ENCODE data around the gene DNASE2. TPM values are rescaled to one million over a fixed set of nuclear protein-coding genes. Genes with fewer than 3 reads are reported as not detected.

DNASE2 gene
- total RNA-seq, 1 experiment from 2014 or later: 23.8 TPM

DNA sequence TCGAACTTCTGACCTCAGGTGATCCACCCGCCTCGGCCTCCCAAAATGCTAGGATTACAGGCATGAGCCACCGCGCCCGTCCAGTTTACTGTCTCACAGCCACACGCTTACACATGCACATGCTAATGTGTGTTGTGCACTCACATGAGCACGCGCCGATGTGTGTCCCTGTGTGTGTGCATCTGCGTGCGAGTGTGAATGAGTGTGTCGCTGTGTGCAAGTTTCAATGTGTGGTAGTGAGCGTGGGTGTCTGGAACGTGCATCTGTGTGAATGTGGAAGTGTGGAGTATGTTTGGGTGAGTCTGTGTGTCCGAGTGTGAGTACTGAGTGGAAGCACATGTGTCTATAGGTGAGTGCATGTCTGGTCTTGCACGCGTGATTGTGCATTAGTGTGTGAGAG lies 38.7 kb downstream of the DNASE2 start:
- Histone ChIP-seq H3K23ac (ENCODE audit: insufficient read length, low read depth, low read length) (no peak overlapping the region), H3K9me3 (ENCODE audit: control insufficient read depth, low read depth, low read length) (no peaks in the 10 kb centered on the region), H3K56ac (ENCODE audit: insufficient read length, low read depth, low read length) (no peak overlapping the region), H4K8ac (replicated peaks; ENCODE audit: insufficient read length, low read depth, low read length) (no peak overlapping the region), H3K79me1 (ENCODE audit: insufficient read depth, low read depth, low read length, poor library complexity, severe bottlenecking) (no peaks in the 10 kb centered on the region), H2BK120ac (ENCODE audit: low read depth, low read length, poor library complexity, severe bottlenecking) (no peak overlapping the region), H2AK5ac (ENCODE audit: insufficient read length, low read length) (no peak overlapping the region), H4K5ac (ENCODE audit: insufficient read length, low read depth, low read length) (no peak overlapping the region), H3T11ph (ENCODE audit: low read length) (no peak overlapping the region), H2BK15ac (ENCODE audit: low read depth, low read length) (no peak overlapping the region), H3K4me2 (ENCODE audit: insufficient read depth, insufficient read length, low read length) (no peak overlapping the region), H3K4ac (ENCODE audit: low read depth, low read length) (no peak overlapping the region), H3K14ac (ENCODE audit: insufficient read depth, low read length) (no peak overlapping the region), H4K20me1 (ENCODE audit: control insufficient read depth, insufficient read depth, insufficient read length) (no peaks in the 10 kb centered on the region), H2BK12ac (ENCODE audit: insufficient read length, low read depth, low read length) (no peak overlapping the region), H3K4me1 (ENCODE audit: insufficient read depth, low read length) (0 out of 2 replicates have a peak, but pooled peaks cover 2% of the 10 kb centered on the region), H2BK20ac (ENCODE audit: low read depth, low read length, poor library complexity, severe bottlenecking) (no peak overlapping the region), H3K27ac (ENCODE audit: insufficient read length, low read depth, low read length) (no peak overlapping the region), H3K23me2 (ENCODE audit: insufficient read length, low read depth, low read length, poor library complexity, severe bottlenecking) (peaks cover 2% of the 10 kb centered on the region), H3K79me2 (ENCODE audit: insufficient read depth, low read length) (no peaks in the 10 kb centered on the region), H3K27me3 (ENCODE audit: insufficient read depth, low read length) (no peaks in the 10 kb centered on the region), H3K9ac (ENCODE audit: extremely low read depth, insufficient read length, low read length) (no peak overlapping the region), H2AFZ (ENCODE audit: low read length) (no peak overlapping the region), H3K18ac (ENCODE audit: insufficient read length, low read depth, low read length) (no peak overlapping the region), H2BK5ac (ENCODE audit: insufficient read length, low read length) (no peak overlapping the region), H4K91ac (ENCODE audit: insufficient read length, low read depth, low read length) (no peak overlapping the region)
- no peak overlapping the region for H3K4me3 Mint-ChIP-seq
- no peaks in the 10 kb centered on the region for H3K9me3 Mint-ChIP-seq
- TF ChIP-seq, protein P1, sequence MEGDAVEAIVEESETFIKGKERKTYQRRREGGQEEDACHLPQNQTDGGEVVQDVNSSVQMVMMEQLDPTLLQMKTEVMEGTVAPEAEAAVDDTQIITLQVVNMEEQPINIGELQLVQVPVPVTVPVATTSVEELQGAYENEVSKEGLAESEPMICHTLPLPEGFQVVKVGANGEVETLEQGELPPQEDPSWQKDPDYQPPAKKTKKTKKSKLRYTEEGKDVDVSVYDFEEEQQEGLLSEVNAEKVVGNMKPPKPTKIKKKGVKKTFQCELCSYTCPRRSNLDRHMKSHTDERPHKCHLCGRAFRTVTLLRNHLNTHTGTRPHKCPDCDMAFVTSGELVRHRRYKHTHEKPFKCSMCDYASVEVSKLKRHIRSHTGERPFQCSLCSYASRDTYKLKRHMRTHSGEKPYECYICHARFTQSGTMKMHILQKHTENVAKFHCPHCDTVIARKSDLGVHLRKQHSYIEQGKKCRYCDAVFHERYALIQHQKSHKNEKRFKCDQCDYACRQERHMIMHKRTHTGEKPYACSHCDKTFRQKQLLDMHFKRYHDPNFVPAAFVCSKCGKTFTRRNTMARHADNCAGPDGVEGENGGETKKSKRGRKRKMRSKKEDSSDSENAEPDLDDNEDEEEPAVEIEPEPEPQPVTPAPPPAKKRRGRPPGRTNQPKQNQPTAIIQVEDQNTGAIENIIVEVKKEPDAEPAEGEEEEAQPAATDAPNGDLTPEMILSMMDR (conservative IDR thresholded peaks at IDR 0.05): no peak
- H3K4me1 Mint-ChIP-seq: peaks cover 29 to 32% of the 10 kb centered on the region in 2 experiments
- peak overlapping the region in 1 of 3 experiments; percentile 6; a peak in 2 of 7 replicates for H3K27ac Mint-ChIP-seq
- WGBS (ENCODE audit: extremely low coverage, insufficient read length, low lambda C conversion rate): no CpG with 5 or more reads among the region's 18 CpGs
- peaks cover 0 to 8% (median 8%) of the 10 kb centered on the region in 3 experiments; a peak in 6 of 7 replicates for H3K36me3 Mint-ChIP-seq (ENCODE audit: insufficient read depth in 1 of 3, low read depth in 3 of 3)
- peaks cover 9% of the 10 kb centered on the region for H3K27me3 Mint-ChIP-seq (ENCODE audit: low read depth)
- DNase-seq: no peak

Measured in H9 (cell line).